Measurements from ENCODE around the gene REC8. TPM values are rescaled to one million over a fixed set of nuclear protein-coding genes. Genes with fewer than 3 reads are reported as not detected.

The REC8 gene
- total and polyA plus RNA-seq, 2 of the 13 experiments (the other 11 are each of a cell fraction or from before 2014, with no cell fraction given), result 3.4 to 14.7 TPM

DNA sequence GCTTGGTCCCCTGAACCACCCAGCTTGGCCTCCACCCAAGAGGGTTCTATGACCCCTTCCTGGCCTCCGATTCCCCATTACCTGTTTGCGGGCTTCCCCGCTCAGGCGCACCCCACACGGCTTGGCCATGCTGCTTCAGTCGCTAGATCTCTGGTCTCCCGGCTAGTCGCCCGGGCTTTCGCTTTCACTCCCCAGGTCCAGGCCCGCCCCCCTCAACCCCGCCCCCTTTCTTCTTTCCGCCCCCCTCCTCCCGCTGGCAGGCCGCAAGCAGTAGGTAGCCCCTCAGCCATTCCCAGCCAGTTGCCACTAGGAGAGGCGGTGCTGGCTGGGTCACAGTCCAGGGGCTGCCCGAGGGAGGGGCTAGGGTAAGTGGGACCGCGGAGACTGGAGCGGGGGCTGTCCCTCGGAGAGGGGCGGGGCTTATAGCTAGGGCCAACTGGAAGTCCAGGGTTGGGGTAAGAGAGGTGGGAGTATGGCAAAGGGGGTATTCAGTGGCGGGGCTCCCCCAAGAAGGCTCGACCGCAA, 25.4 kb upstream of the REC8 start, which contains the start of gene PSME2 (continued):
- TF ChIP-seq, protein P1, sequence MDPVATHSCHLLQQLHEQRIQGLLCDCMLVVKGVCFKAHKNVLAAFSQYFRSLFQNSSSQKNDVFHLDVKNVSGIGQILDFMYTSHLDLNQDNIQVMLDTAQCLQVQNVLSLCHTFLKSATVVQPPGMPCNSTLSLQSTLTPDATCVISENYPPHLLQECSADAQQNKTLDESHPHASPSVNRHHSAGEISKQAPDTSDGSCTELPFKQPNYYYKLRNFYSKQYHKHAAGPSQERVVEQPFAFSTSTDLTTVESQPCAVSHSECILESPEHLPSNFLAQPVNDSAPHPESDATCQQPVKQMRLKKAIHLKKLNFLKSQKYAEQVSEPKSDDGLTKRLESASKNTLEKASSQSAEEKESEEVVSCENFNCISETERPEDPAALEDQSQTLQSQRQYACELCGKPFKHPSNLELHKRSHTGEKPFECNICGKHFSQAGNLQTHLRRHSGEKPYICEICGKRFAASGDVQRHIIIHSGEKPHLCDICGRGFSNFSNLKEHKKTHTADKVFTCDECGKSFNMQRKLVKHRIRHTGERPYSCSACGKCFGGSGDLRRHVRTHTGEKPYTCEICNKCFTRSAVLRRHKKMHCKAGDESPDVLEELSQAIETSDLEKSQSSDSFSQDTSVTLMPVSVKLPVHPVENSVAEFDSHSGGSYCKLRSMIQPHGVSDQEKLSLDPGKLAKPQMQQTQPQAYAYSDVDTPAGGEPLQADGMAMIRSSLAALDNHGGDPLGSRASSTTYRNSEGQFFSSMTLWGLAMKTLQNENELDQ (CRISPR knock-in tag; IDR thresholded peaks at IDR 0.05; ENCODE audit: borderline replicate concordance), result peak; percentile 80; the same call in 1 of the 2 replicates
- TF ChIP-seq PPARG (CRISPR knock-in tag; conservative IDR thresholded peaks at IDR 0.05) (no peak; the same call in 1 of the 2 replicates), FOXC1 (CRISPR knock-in tag; IDR thresholded peaks at IDR 0.05; ENCODE audit: borderline replicate concordance) (no peak), ZMAT3 (CRISPR knock-in tag; conservative IDR thresholded peaks at IDR 0.05) (peak; percentile 97; the same call in 1 of the 2 replicates), ZNF253 (CRISPR knock-in tag; IDR thresholded peaks at IDR 0.05; ENCODE audit: borderline replicate concordance) (no peak), SALL2 (CRISPR knock-in tag; IDR thresholded peaks at IDR 0.05) (no peak; the same call in 1 of the 2 replicates), KLF12 (CRISPR knock-in tag; IDR thresholded peaks at IDR 0.05; ENCODE audit: borderline replicate concordance) (peak; percentile 81; the same call in 1 of the 2 replicates), PAX8 (CRISPR knock-in tag; IDR thresholded peaks at IDR 0.05; ENCODE audit: borderline replicate concordance) (no peak; the same call in 1 of the 2 replicates), DMAP1 (CRISPR knock-in tag; IDR thresholded peaks at IDR 0.05) (no peak), ATAD3A (CRISPR knock-in tag; IDR thresholded peaks at IDR 0.05) (no peak), YY1 (IDR thresholded peaks at IDR 0.05; ENCODE audit: insufficient read depth, insufficient replicate concordance, low read depth, low read length) (peak; percentile 81), HOXA3 (CRISPR knock-in tag; IDR thresholded peaks at IDR 0.05) (peak; percentile 73; the same call in 1 of the 2 replicates), ZNF761 (CRISPR knock-in tag; conservative IDR thresholded peaks at IDR 0.05) (no peak), AGO2 (optimal IDR thresholded peaks at IDR 0.05; ENCODE audit: low read depth, low read length) (no peak), ATF7 (IDR thresholded peaks at IDR 0.05) (no peak), ATF7 (CRISPR knock-in tag; IDR thresholded peaks at IDR 0.05) (no peak), ZBTB42 (CRISPR knock-in tag; IDR thresholded peaks at IDR 0.05) (no peak; the same call in 1 of the 2 replicates), ZNF652 (CRISPR knock-in tag; IDR thresholded peaks at IDR 0.05; ENCODE audit: borderline replicate concordance, low read depth) (no peak), ZFYVE20 (CRISPR knock-in tag; IDR thresholded peaks at IDR 0.05; ENCODE audit: borderline replicate concordance, low read depth) (no peak), CBX1 (IDR thresholded peaks at IDR 0.05; ENCODE audit: low read depth) (peak; percentile 77), EP300 (IDR thresholded peaks at IDR 0.05; ENCODE audit: low read depth in 2 of 2, low read length in 2 of 2) (peak in 1 of 2 experiments; percentile 35; a peak in 1 of 4 replicates), EP300 (CRISPR knock-in tag; IDR thresholded peaks at IDR 0.05; ENCODE audit: borderline replicate concordance) (no peak), SNAI1 (CRISPR knock-in tag; IDR thresholded peaks at IDR 0.05; ENCODE audit: borderline replicate concordance) (peak; percentile 93), HDAC1 (CRISPR knock-in tag; IDR thresholded peaks at IDR 0.05) (no peak)
- TF ChIP-seq, protein P2, sequence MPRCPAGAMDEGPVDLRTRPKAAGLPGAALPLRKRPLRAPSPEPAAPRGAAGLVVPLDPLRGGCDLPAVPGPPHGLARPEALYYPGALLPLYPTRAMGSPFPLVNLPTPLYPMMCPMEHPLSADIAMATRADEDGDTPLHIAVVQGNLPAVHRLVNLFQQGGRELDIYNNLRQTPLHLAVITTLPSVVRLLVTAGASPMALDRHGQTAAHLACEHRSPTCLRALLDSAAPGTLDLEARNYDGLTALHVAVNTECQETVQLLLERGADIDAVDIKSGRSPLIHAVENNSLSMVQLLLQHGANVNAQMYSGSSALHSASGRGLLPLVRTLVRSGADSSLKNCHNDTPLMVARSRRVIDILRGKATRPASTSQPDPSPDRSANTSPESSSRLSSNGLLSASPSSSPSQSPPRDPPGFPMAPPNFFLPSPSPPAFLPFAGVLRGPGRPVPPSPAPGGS (CRISPR knock-in tag; IDR thresholded peaks at IDR 0.05), result 0 out of 2 replicates have a peak, but pooled peaks have one; percentile 24
- TF ChIP-seq, protein P3, sequence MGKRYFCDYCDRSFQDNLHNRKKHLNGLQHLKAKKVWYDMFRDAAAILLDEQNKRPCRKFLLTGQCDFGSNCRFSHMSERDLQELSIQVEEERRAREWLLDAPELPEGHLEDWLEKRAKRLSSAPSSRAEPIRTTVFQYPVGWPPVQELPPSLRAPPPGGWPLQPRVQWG (CRISPR knock-in tag; IDR thresholded peaks at IDR 0.05; ENCODE audit: borderline replicate concordance, low read depth), result no peak
- TF ChIP-seq, protein P4, sequence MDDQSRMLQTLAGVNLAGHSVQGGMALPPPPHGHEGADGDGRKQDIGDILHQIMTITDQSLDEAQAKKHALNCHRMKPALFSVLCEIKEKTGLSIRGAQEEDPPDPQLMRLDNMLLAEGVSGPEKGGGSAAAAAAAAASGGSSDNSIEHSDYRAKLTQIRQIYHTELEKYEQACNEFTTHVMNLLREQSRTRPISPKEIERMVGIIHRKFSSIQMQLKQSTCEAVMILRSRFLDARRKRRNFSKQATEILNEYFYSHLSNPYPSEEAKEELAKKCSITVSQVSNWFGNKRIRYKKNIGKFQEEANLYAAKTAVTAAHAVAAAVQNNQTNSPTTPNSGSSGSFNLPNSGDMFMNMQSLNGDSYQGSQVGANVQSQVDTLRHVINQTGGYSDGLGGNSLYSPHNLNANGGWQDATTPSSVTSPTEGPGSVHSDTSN (CRISPR knock-in tag; IDR thresholded peaks at IDR 0.05; ENCODE audit: borderline replicate concordance), result no peak

All from HepG2 (cell line).